CD4-positive, alpha-beta T cell (primary cell): ENCODE results near the gene AGPAT3. TPM values are rescaled to one million over a fixed set of nuclear protein-coding genes. Genes with fewer than 3 reads are reported as not detected.
A peak's percentile ranks its signal among the peaks of the same experiment; 100 is the strongest.

ENCODE experiments used
- ATAC-seq: fragments of 200-7000 bp; cut with Tn5 transposase; one replicate; pipeline ENCODE4 v1.10.0; 2022; ENCODE audit warnings: mild to moderate bottlenecking; ENCODE audit not compliant: poor library complexity
- CTCF ChIA-PET: fragments of 350-600 bp; sonication (Branson Sonifier 250); formaldehyde crosslinking; loops from one replicate; lab custom pipeline; 2021; ENCODE audit warnings: antibody characterized with exemption, inconsistent platforms; lab: Charles Lee
- POLR2A ChIA-PET: fragments of 350-600 bp; sonication (Branson Sonifier 250); formaldehyde crosslinking; loops from one replicate; lab custom pipeline; 2021; ENCODE audit warnings: antibody characterized with exemption, inconsistent platforms; lab: Charles Lee
- DNase-seq, 14 experiments: peaks; one replicate each; pipeline ENCODE4 v3.0.0-alpha.2; 2013 to 2020; ENCODE audit warnings: mixed read lengths in 2 of 14
- H3K27ac ChIP-seq, 2 donors: one replicate each; pipeline versions ENCODE4 v1.5.1 to v1.7.0; 2013; ENCODE audit warnings: low read length in 2 of 2, low read depth in 1 of 2, mild to moderate bottlenecking in 1 of 2
- H3K27me3 ChIP-seq, 2 experiments: 1 replicate in 1 of 2; 2 replicates in 1 of 2; pipeline versions ENCODE4 v1.6.1 to v1.7.0; 2013; ENCODE audit warnings: low read length in 2 of 2, control low read depth in 1 of 2, mild to moderate bottlenecking in 1 of 2, moderate library complexity in 1 of 2; ENCODE audit not compliant: insufficient read depth in 2 of 2, control insufficient read depth in 1 of 2
- H3K36me3 ChIP-seq: one replicate; pipeline ENCODE4 v1.6.1; 2013; ENCODE audit warnings: low read length, control low read depth; ENCODE audit not compliant: insufficient read depth
- H3K4me1 ChIP-seq: one replicate; pipeline ENCODE4 v1.6.1; 2013; ENCODE audit warnings: low read length, control low read depth; ENCODE audit not compliant: insufficient read depth
- H3K4me3 ChIP-seq: one replicate; pipeline ENCODE4 v1.5.1; 2013; ENCODE audit warnings: mild to moderate bottlenecking, low read length, moderate library complexity
- H3K9me3 ChIP-seq, 2 experiments: 1 replicate in 1 of 2; 2 replicates in 1 of 2; pipeline versions ENCODE4 v1.6.1 to v1.7.0; 2013; ENCODE audit warnings: low read length in 2 of 2, mild to moderate bottlenecking in 2 of 2, control low read depth in 1 of 2, moderate library complexity in 1 of 2; ENCODE audit not compliant: control insufficient read depth in 1 of 2, insufficient read depth in 1 of 2
- H3K27ac Mint-ChIP-seq: one replicate; pipeline ENCODE4 v1.8.0; 2020; ENCODE audit warnings: mixed read lengths
- H3K27me3 Mint-ChIP-seq: one replicate; pipeline ENCODE4 v1.8.0; 2021; ENCODE audit warnings: mixed read lengths
- H3K36me3 Mint-ChIP-seq: one replicate; pipeline ENCODE4 v1.8.0; 2021; ENCODE audit warnings: low read depth, mixed read lengths
- H3K4me1 Mint-ChIP-seq: one replicate; pipeline ENCODE4 v1.8.0; 2021; ENCODE audit warnings: low read depth, mixed read lengths
- H3K4me3 Mint-ChIP-seq: one replicate; pipeline ENCODE4 v1.8.0; 2020; ENCODE audit warnings: mild to moderate bottlenecking, mixed read lengths
- H3K9me3 Mint-ChIP-seq: one replicate; pipeline ENCODE4 v1.8.0; 2020; ENCODE audit warnings: mixed read lengths
- intact Hi-C, 2 experiments: fragments of 100-400 bp; cut with DNase I in 1 of 2; cut with micrococcal nuclease in 1 of 2; formaldehyde crosslinking; loops; one replicate each; pipeline versions ENCODE4 v1.15.1 to v1.9.0; 2023 to 2025; cut with DNase I, micrococcal nuclease
- total RNA-seq, 174 experiments: library from RNA in 2 of 174; stranded (reverse) in 2 of 174; gene quantifications; one replicate each; pipeline ENCODE4 v1.2.3 and lab custom pipeline; 2021 to 2026
- TF ChIP-seq, protein P1 (sequence below): fragments of 200-600 bp; IDR thresholded peaks from one replicate; pipeline ENCODE4 v1.8.0; 2022; ENCODE audit warnings: antibody characterized with exemption, mild to moderate bottlenecking

Gene AGPAT3
- total RNA-seq, 2 experiments from 2014 or later: 40.8 to 43.4 TPM

DNA sequence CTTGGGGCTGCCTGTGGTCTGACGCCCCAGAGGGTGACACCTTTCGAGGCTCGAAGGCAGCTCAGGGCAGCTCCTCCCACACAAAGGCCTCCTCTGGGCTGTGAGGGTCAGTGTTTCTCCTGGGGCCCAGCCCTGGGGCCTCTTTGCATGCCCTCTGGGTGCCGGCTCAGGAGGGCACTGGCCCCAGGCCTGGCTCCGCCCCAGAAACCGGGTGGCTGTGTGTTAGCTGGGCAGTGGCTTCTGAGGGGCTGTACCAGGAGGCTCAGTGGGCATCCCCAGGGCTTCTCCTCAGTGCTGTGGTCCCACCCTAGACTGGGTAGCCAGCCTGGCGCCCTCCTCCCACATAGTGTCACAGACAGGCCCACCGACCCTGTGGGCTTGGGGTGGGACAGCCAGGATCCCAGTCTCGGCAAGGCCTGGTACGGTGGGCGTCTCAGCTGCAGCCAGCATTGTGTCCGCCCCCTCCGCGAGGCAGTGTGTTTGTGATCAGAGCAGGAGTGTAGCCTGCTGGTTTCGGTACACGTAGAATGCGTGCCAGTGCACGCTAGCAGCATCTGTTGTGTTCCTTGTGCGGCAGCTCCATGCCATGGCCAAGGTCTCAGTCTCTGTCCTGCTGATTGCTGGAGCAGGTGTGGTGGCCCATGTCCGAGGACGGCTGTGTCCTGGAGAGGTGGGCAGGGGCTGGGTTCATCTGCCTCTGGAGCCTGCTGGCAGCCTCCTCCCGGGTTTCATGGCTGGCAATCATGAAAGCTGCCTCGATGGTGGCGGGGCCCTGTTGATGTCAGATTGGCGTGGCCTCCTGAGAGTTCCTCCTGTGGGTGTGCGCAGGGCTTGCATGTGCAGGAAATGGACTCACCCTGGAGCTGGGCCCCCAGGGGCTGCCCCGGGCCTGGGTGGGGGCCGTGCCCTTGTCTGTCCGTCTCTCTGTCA is 47.6 kb upstream of the AGPAT3 start:
- H3K9me3 Mint-ChIP-seq: no peaks in the 10 kb centered on the region
- no peak for ATAC-seq
- Histone ChIP-seq H3K4me1 (peaks cover 18% of the 10 kb centered on the region), H3K4me3 (no peak overlapping the region), H3K36me3 (no peaks in the 10 kb centered on the region), H3K27me3 (no peaks in the 10 kb centered on the region), H3K27ac (no peak overlapping the region), H3K9me3 (peaks cover 3 to 16% of the 10 kb centered on the region in 2 experiments)
- peaks cover 6% of the 10 kb centered on the region for H3K36me3 Mint-ChIP-seq
- peak in 2 of 14 experiments; percentile 30 to 33 for DNase-seq
- H3K27ac Mint-ChIP-seq: no peak overlapping the region
- ChIA-PET POLR2A (no interaction called here), CTCF (no interaction called here)
- no peak overlapping the region for H3K4me3 Mint-ChIP-seq
- intact Hi-C loops: loop anchor here in 1 of 2 experiments (5.0 kb wide), 1 partner anchor 45 kb away; no protein-coding TSS in a partner anchor
- peaks cover 7% of the 10 kb centered on the region for H3K4me1 Mint-ChIP-seq
- H3K27me3 Mint-ChIP-seq: no peaks in the 10 kb centered on the region
- TF ChIP-seq, protein P1, sequence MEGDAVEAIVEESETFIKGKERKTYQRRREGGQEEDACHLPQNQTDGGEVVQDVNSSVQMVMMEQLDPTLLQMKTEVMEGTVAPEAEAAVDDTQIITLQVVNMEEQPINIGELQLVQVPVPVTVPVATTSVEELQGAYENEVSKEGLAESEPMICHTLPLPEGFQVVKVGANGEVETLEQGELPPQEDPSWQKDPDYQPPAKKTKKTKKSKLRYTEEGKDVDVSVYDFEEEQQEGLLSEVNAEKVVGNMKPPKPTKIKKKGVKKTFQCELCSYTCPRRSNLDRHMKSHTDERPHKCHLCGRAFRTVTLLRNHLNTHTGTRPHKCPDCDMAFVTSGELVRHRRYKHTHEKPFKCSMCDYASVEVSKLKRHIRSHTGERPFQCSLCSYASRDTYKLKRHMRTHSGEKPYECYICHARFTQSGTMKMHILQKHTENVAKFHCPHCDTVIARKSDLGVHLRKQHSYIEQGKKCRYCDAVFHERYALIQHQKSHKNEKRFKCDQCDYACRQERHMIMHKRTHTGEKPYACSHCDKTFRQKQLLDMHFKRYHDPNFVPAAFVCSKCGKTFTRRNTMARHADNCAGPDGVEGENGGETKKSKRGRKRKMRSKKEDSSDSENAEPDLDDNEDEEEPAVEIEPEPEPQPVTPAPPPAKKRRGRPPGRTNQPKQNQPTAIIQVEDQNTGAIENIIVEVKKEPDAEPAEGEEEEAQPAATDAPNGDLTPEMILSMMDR: no peak

DNA sequence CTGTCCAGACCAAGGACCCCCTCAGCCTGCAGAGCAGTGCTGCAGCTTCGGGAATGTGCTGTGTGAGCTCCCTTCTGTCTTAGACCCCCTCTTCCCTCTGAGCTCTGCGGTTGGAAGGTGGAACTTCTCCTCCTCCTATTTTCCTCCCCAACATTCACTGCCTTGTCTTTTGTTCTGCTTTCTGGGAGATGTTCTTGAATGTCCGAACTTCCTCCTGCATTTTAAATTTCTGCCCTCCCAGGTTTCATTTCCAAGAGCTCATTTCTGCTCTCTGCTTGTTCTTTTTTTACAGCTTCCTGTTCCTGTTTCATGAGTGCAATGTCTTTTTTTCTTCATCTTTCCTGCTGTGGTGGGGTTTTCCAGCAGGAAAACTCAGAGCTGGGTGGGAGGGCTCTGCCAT is 46.3 kb upstream of the AGPAT3 start:
- intact Hi-C loops: loop anchor here in 1 of 2 experiments (5.0 kb wide), 1 partner anchor 44 kb away; no protein-coding TSS in a partner anchor
- Histone ChIP-seq H3K9me3 (peaks cover 3 to 16% of the 10 kb centered on the region in 2 experiments), H3K36me3 (no peaks in the 10 kb centered on the region), H3K27ac (no peak overlapping the region), H3K4me3 (no peak overlapping the region), H3K27me3 (no peaks in the 10 kb centered on the region), H3K4me1 (peaks cover 18% of the 10 kb centered on the region)
- no peak overlapping the region for H3K4me3 Mint-ChIP-seq
- peaks cover 6% of the 10 kb centered on the region for H3K36me3 Mint-ChIP-seq
- TF ChIP-seq, protein P1: no peak
- H3K27me3 Mint-ChIP-seq: no peaks in the 10 kb centered on the region
- DNase-seq (peak in 2 of 14 experiments; percentile 13 to 27), ATAC-seq (no peak)
- ChIA-PET CTCF (no interaction called here), POLR2A (no interaction called here)
- peaks cover 4% of the 10 kb centered on the region for H3K4me1 Mint-ChIP-seq
- no peaks in the 10 kb centered on the region for H3K9me3 Mint-ChIP-seq
- no peak overlapping the region for H3K27ac Mint-ChIP-seq

DNA sequence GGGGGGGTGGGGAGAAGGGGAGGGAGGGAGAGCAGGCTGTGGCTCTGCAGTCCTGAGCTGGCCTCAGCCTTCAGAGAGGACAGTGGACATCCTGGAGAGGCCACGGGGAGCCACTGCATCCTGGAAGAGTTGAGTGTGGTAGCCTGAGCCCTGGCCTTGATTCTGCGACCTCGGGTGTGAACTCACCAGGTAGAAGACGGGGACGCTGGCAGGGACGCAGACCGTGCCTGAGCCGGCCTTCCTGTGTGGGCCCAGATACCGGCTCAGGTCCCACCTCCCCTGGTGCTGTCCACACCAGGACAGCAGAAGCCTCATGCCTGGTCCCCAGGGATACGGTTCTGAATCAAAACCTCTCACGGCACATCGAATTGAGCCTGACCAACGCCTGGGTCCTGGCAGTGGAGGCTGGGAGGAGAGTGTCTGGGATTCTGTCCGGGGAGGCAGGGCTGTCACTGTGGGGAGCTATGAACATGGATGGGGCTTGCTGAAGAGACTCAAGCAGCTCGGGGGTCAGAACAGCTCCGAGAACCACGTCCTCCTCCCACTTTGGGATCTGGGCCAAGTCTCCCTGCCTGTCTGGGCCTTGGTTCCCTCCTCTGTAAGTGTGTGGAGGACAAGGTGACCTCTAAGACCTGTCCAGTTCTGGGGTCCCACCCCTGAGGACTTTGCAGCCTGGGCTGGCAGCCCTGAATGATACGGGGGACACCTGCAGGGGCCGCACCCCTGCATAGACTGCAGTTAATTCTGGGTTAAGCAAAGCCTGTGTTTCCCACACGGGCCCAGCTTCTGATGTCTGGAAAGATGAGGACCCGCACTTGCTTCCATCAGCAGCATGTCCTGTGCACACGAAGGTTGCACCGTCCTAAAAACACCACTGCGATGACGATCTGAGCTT is 45.3 kb upstream of the AGPAT3 start:
- Histone ChIP-seq H3K9me3 (peaks cover 3 to 16% of the 10 kb centered on the region in 2 experiments), H3K4me1 (peaks cover 17% of the 10 kb centered on the region), H3K4me3 (no peak overlapping the region), H3K36me3 (no peaks in the 10 kb centered on the region), H3K27me3 (no peaks in the 10 kb centered on the region), H3K27ac (no peak overlapping the region)
- intact Hi-C loops: loop anchor here in 1 of 2 experiments (5.0 kb wide), 1 partner anchor 43 kb away; no protein-coding TSS in a partner anchor
- Mint-ChIP-seq H3K27ac (no peak overlapping the region), H3K36me3 (peaks cover 6% of the 10 kb centered on the region), H3K27me3 (no peaks in the 10 kb centered on the region), H3K4me1 (peaks cover 2% of the 10 kb centered on the region), H3K4me3 (no peak overlapping the region), H3K9me3 (no peaks in the 10 kb centered on the region)
- ATAC-seq (no peak), DNase-seq (no peak)
- TF ChIP-seq, protein P1: no peak
- POLR2A ChIA-PET: no interaction called here
- CTCF ChIA-PET: no interaction called here
